Osteoblast (primary cell): Measurements from ENCODE around the gene VKORC1L1. TPM values are rescaled to one million over a fixed set of nuclear protein-coding genes. Genes with fewer than 3 reads are reported as not detected.

ENCODE experiments used
- DNase-seq: peaks from one replicate; pipeline ENCODE4 v3.0.0; 2011; ENCODE audit warnings: low spot score, mixed read lengths; ENCODE audit not compliant: insufficient read length; ENCODE audit errors: missing footprints
- H2AFZ ChIP-seq: 2 replicates; pipeline ENCODE4 v1.6.0; 2011; ENCODE audit warnings: mild to moderate bottlenecking, low read length
- H3K27ac ChIP-seq: 2 replicates; pipeline ENCODE4 v1.5.1; 2011; ENCODE audit warnings: mild to moderate bottlenecking, low read depth, low read length, moderate library complexity
- H3K27me3 ChIP-seq: 2 replicates; pipeline ENCODE4 v1.6.0; 2012; ENCODE audit warnings: mild to moderate bottlenecking, control low read depth, inconsistent platforms, low read length, moderate library complexity; ENCODE audit not compliant: insufficient read depth
- H3K36me3 ChIP-seq: 2 replicates; pipeline ENCODE4 v1.5.1; 2011; ENCODE audit warnings: mild to moderate bottlenecking, low read length, control low read depth, moderate library complexity; ENCODE audit not compliant: insufficient read depth
- H3K4me1 ChIP-seq: 2 replicates; pipeline ENCODE4 v1.5.1; 2011; ENCODE audit warnings: mild to moderate bottlenecking, low read length, control low read depth, moderate library complexity; ENCODE audit not compliant: insufficient read depth
- H3K4me2 ChIP-seq: 2 replicates; pipeline ENCODE4 v1.6.0; 2011; ENCODE audit warnings: mild to moderate bottlenecking, low read length; ENCODE audit not compliant: insufficient read depth
- H3K4me3 ChIP-seq: fragments of 200-600 bp; sonication (generic); 3 replicates; pipeline ENCODE4 v1.5.1; 2012; ENCODE audit warnings: mild to moderate bottlenecking, low read length, inconsistent platforms; ENCODE audit not compliant: insufficient read depth
- H3K79me2 ChIP-seq: 2 replicates; pipeline ENCODE4 v1.6.0; 2012; ENCODE audit warnings: mild to moderate bottlenecking, low read length, control low read depth, inconsistent platforms; ENCODE audit not compliant: insufficient read depth
- H3K9me3 ChIP-seq: 2 replicates; pipeline ENCODE4 v1.5.1; 2011; ENCODE audit warnings: low read depth, low read length, control low read depth
- H4K20me1 ChIP-seq: 2 replicates; pipeline ENCODE4 v1.6.0; 2012; ENCODE audit warnings: mild to moderate bottlenecking, low read length, control low read depth; ENCODE audit not compliant: insufficient read depth
- CTCF ChIP-seq: IDR thresholded peaks from 2 replicates; pipeline ENCODE4 v1.5.1; 2011; ENCODE audit warnings: mild to moderate bottlenecking, low read depth, low read length, moderate library complexity; ENCODE audit errors: extremely low read depth
- total RNA-seq: library from RNA; depleted of rRNA; stranded (reverse); fragments of >200 nt; gene quantifications from 2 replicates; pipeline ENCODE4 v1.2.3, GENCODE V29; 2012

Gene VKORC1L1
- total RNA-seq, 1 donor: 18.5 TPM

DNA sequence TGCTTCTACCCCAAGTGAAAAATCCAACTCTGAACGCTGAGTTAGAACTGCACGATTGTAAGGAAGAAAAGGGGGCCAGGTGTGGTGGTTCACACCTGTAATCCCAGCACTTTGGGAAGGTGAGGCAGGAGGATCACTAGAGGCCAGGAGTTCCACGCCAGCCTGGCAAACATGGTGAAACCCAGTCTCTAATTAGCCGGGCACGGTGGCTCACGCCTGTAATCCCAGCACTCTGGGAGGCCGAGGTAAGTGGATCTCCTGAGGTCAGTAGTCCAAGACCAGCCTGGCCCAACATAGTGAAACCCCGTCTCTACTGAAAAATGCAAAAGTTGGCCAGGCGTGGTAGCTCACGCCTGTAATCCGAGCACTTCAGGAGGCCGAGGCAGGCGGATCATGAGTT lies 100.1 kb downstream of the VKORC1L1 start:
- Histone ChIP-seq H3K4me1 (no peaks in the 10 kb centered on the region), H3K9me3 (no peaks in the 10 kb centered on the region), H3K27ac (no peak overlapping the region), H3K27me3 (no peaks in the 10 kb centered on the region), H3K36me3 (peaks cover 24% of the 10 kb centered on the region), H4K20me1 (no peaks in the 10 kb centered on the region), H3K79me2 (no peaks in the 10 kb centered on the region), H3K4me3 (no peak overlapping the region), H2AFZ (no peak overlapping the region), H3K4me2 (no peak overlapping the region)
- no peak for DNase-seq
- no peak for TF ChIP-seq CTCF

GRCh38 chr7:65974191-65974801 lies 101.4 kb downstream of the VKORC1L1 start:
- peak; percentile 49 for DNase-seq
- no peaks in the 10 kb centered on the region for H3K79me2 ChIP-seq
- no peak overlapping the region for H3K4me3 ChIP-seq
- H3K4me1 ChIP-seq: no peaks in the 10 kb centered on the region
- H3K36me3 ChIP-seq: peaks cover 15% of the 10 kb centered on the region
- TF ChIP-seq CTCF: no peak
- no peak overlapping the region for H3K4me2 ChIP-seq
- H3K9me3 ChIP-seq: no peaks in the 10 kb centered on the region
- H4K20me1 ChIP-seq: no peaks in the 10 kb centered on the region
- H3K27me3 ChIP-seq: no peaks in the 10 kb centered on the region
- no peak overlapping the region for H3K27ac ChIP-seq
- H2AFZ ChIP-seq: no peak overlapping the region

DNA sequence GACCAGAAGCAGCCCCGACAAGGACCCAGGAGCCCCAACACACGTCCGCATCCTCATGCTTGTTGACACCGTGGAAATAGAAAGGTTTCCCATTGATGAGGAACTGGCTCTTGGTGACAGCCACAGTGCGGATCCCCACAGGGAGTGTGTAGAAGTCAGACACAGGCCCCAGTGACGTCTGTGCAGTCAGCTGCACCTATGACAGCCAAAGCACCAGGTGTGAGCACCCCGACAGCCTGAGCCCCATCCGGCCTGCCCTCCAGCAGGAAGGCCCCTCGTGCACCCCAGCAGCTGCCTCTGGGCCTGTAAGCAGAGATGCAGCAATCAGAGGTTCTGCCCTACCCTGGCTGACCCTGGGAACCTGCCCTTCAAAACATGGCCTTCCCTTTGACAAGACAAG lies 102.0 kb downstream of the VKORC1L1 start:
- peaks cover 13% of the 10 kb centered on the region for H3K36me3 ChIP-seq
- H4K20me1 ChIP-seq: no peaks in the 10 kb centered on the region
- H3K4me2 ChIP-seq: no peak overlapping the region
- no peaks in the 10 kb centered on the region for H3K9me3 ChIP-seq
- peak; percentile 34 for DNase-seq
- no peaks in the 10 kb centered on the region for H3K27me3 ChIP-seq
- peaks cover 2% of the 10 kb centered on the region for H3K79me2 ChIP-seq
- no peak overlapping the region for H3K27ac ChIP-seq
- no peak overlapping the region for H3K4me3 ChIP-seq
- H3K4me1 ChIP-seq: no peaks in the 10 kb centered on the region
- TF ChIP-seq CTCF: no peak
- no peak overlapping the region for H2AFZ ChIP-seq

DNA sequence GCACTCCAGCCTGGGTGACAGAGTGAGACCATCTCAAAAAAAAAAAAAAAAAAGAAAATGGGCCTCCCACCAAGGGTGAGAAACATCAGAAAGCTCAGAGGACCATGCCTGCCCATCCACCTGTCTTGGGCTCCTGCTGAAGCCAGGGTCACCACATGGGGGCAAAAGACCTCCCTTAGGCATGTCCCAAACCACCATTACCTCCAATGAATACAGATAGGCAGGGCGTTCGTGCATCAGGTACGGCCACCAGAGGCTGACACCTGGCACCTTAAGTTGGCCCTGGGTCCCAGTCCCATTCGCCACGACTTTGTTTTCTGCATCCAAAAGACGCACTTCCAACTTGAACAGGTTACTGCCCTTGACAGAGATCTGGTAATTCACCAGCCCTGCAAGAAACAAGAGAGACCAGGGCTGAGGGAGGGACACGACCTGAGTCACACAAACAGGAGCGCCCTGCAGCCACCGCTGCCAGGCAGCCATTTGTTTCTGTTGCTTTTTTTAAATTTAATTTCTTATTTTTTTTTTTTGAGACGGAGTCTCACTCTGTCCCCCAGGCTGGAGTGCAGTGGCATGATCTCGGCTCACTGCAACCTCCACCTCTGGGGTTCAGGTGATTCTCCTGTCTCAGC lies 103.1 kb downstream of the VKORC1L1 start:
- H3K27me3 ChIP-seq: no peaks in the 10 kb centered on the region
- no peaks in the 10 kb centered on the region for H4K20me1 ChIP-seq
- H3K4me1 ChIP-seq: peaks cover 4% of the 10 kb centered on the region
- DNase-seq: no peak
- H3K27ac ChIP-seq: no peak overlapping the region
- H3K79me2 ChIP-seq: peaks cover 10% of the 10 kb centered on the region
- H2AFZ ChIP-seq: no peak overlapping the region
- H3K36me3 ChIP-seq: peaks cover 13% of the 10 kb centered on the region
- H3K4me3 ChIP-seq: no peak overlapping the region
- TF ChIP-seq CTCF: no peak
- H3K9me3 ChIP-seq: no peaks in the 10 kb centered on the region
- no peak overlapping the region for H3K4me2 ChIP-seq
